GM12878 (cell line): ENCODE data around the gene SRMS. TPM values are rescaled to one million over a fixed set of nuclear protein-coding genes. Genes with fewer than 3 reads are reported as not detected.
"Not testable (repeated sequence)": the region's sequence is repeated elsewhere in the genome, so short reads cannot be mapped to it uniquely, and the experiment has no call there.

Source experiments
- ATAC-seq: fragments of 200-7000 bp; cut with Tn5 transposase; 3 replicates; pipeline ENCODE4 v1.9.1; 2020; ENCODE audit warnings: mild to moderate bottlenecking, moderate library complexity
- BruUV-seq: library from RNA; stranded (reverse); fragments of 400-500 nt; replicated peaks from 2 replicates; lab custom pipeline; 2021; lab: Mats Ljungman, UMichigan
- CTCF ChIA-PET: fragments of 300-600 bp; sonication (Branson Sonifier 250); formaldehyde crosslinking; extraction: SDS; loops from one replicate; lab custom pipeline; 2021; ENCODE audit warnings: inconsistent platforms; lab: Yijun Ruan, JAX
- POLR2A ChIA-PET: fragments of 350-600 bp; formaldehyde crosslinking; extraction: SDS; loops from one replicate; lab custom pipeline; 2021; ENCODE audit warnings: inconsistent platforms; lab: Charles Lee
- RAD21 ChIA-PET: fragments of 300-600 bp; sonication (Branson Sonifier 250); formaldehyde crosslinking; loops from one replicate; lab custom pipeline; 2023; ENCODE audit warnings: antibody characterized with exemption; ENCODE audit not compliant: unreplicated experiment; lab: Charles Lee
- SMC1A ChIA-PET: fragments of 300-600 bp; sonication (Branson Sonifier 250); formaldehyde crosslinking; loops from one replicate; lab custom pipeline; 2023; ENCODE audit not compliant: unreplicated experiment, uncharacterized antibody; lab: Charles Lee
- DNase-seq: peaks from one replicate; pipeline ENCODE4 v3.0.0-alpha.2; 2011; ENCODE audit warnings: low read depth, low spot score
- FAIRE-seq: peaks from 3 replicates; lab custom pipeline; 2011; peaks lifted over from hg19 to GRCh38; lab: Jason Lieb, UNC
- H2AFZ ChIP-seq: 2 replicates; pipeline ENCODE4 v1.6.0; 2011; ENCODE audit warnings: low read depth, low read length, control low read depth; ENCODE audit not compliant: control insufficient read depth
- H3K27ac ChIP-seq: 2 replicates; pipeline ENCODE4 v1.5.1; 2011; ENCODE audit warnings: control low read depth; ENCODE audit not compliant: control insufficient read depth, insufficient read depth
- H3K27me3 ChIP-seq, 2 experiments: replicated peaks in 1 of 2; 2 replicates each; pipeline versions ENCODE4 v1.6.0 to v1.6.1; 2011; ENCODE audit warnings: low read length in 1 of 2; ENCODE audit not compliant: control insufficient read depth in 2 of 2, insufficient read depth in 2 of 2
- H3K36me3 ChIP-seq, 2 experiments: 2 replicates each; pipeline ENCODE4 v1.5.1; 2011; ENCODE audit warnings: low read length in 1 of 2; ENCODE audit not compliant: control insufficient read depth in 2 of 2, insufficient read depth in 2 of 2
- H3K4me1 ChIP-seq: 2 replicates; pipeline ENCODE4 v1.6.1; 2011; ENCODE audit warnings: mild to moderate bottlenecking, low read length, moderate library complexity, mixed read lengths; ENCODE audit not compliant: control insufficient read depth, insufficient read depth
- H3K4me2 ChIP-seq: 2 replicates; pipeline ENCODE4 v1.6.0; 2011; ENCODE audit warnings: control low read depth; ENCODE audit not compliant: control insufficient read depth, insufficient read depth
- H3K4me3 ChIP-seq: fragments of 200-600 bp; sonication (generic); 2 replicates; pipeline ENCODE4 v1.5.1; 2016
- H3K79me2 ChIP-seq: 2 replicates; pipeline ENCODE4 v1.6.0; 2011; ENCODE audit warnings: low read length; ENCODE audit not compliant: control insufficient read depth, insufficient read depth
- H3K9ac ChIP-seq: 2 replicates; pipeline ENCODE4 v1.8.0; 2011; ENCODE audit warnings: low read length, control low read depth, mixed read lengths; ENCODE audit not compliant: control insufficient read depth, insufficient read depth
- H3K9me3 ChIP-seq: replicated peaks from 3 replicates; pipeline ENCODE4 v1.5.1; 2011; ENCODE audit warnings: mild to moderate bottlenecking, low read length; ENCODE audit not compliant: control insufficient read depth, insufficient read depth
- H4K20me1 ChIP-seq: 2 replicates; pipeline ENCODE4 v1.6.0; 2011; ENCODE audit not compliant: control insufficient read depth, insufficient read depth
- BHLHE40 ChIP-seq, 2 experiments: fragments of 450-650 bp in 1 of 2; IDR thresholded peaks; 2 replicates each; pipeline ENCODE4 v1.6.1; 2011 to 2017; ENCODE audit warnings: low read depth in 2 of 2, borderline replicate concordance in 1 of 2, improper control_type of control experiment in 1 of 2, low read length in 1 of 2, mild to moderate bottlenecking in 1 of 2
- BRCA1 ChIP-seq: IDR thresholded peaks from 2 replicates; pipeline ENCODE4 v1.6.1; 2011; ENCODE audit warnings: low read depth, low read length, improper control_type of control experiment
- EP300 ChIP-seq, 2 experiments: fragments of 150-350 bp in 1 of 2; IDR thresholded peaks; 2 replicates each; pipeline ENCODE4 v1.6.1; 2011 to 2012; ENCODE audit warnings: low read depth in 2 of 2, low read length in 2 of 2, borderline replicate concordance in 1 of 2, improper control_type of control experiment in 1 of 2, inconsistent platforms in 1 of 2; ENCODE audit not compliant: control insufficient read depth in 1 of 2
- KAT2A ChIP-seq: conservative IDR thresholded peaks from 2 replicates; pipeline ENCODE4 v1.6.1; 2011; ENCODE audit warnings: low read depth, low read length; ENCODE audit not compliant: control insufficient read depth
- LARP7 ChIP-seq: fragments of 450-650 bp; IDR thresholded peaks from 2 replicates; pipeline ENCODE4 v1.6.1; 2017; ENCODE audit warnings: mild to moderate bottlenecking
- TCF12 ChIP-seq: IDR thresholded peaks from 2 replicates; pipeline ENCODE4 v1.6.1; 2011; ENCODE audit warnings: low read depth, mild to moderate bottlenecking, low read length
- WRNIP1 ChIP-seq: IDR thresholded peaks from 2 replicates; pipeline ENCODE4 v1.6.1; 2011; ENCODE audit warnings: low read depth, low read length, improper control_type of control experiment, borderline replicate concordance
- WGBS: methylation state at CpG from one replicate; pipeline ENCODE4 v1.1.6; 2016; ENCODE audit warnings: low lambda C conversion rate; ENCODE audit not compliant: insufficient replicate concordance, insufficient coverage; ENCODE audit errors: missing lambda C conversion rate; 5-methylcytosine and 5-hydroxymethylcytosine counted together
- in situ Hi-C: fragments of 300-500 bp; cut with MboI; formaldehyde crosslinking; loops from 9 replicates; pipeline ENCODE4 v1.14.3; 2018; ENCODE audit warnings: mixed read lengths
- intact Hi-C: fragments of 100-400 bp; cut with micrococcal nuclease; formaldehyde crosslinking; loops from one replicate; pipeline ENCODE4 v1.14.2; 2022; ENCODE audit not compliant: unreplicated experiment
- polyA plus RNA-seq, 11 experiments: library from polyadenylated mRNA; depleted of rRNA in 4 of 11; unstranded in 6 of 11; stranded (reverse) in 5 of 11; fragments of >200 nt; fragmentation: Nextera tagmentation in 4 of 11; fragmentation: Illumina TruSeq in 1 of 11; extraction: Ambion mirVana in 4 of 11; extraction: Trizol in 1 of 11; gene quantifications; 1 replicate in 1 of 11; 2 replicates in 10 of 11; pipeline versions ENCODE4 v1.2.1 to v1.2.3, GENCODE V29; 2011 to 2016; ENCODE audit warnings: inconsistent platforms in 2 of 11, missing spikeins in 2 of 11, low read depth in 1 of 11
- total RNA-seq, 4 experiments: library from RNA; depleted of rRNA in 3 of 4; stranded (reverse); fragments of >200 nt in 3 of 4; fragmentation: Illumina TruSeq in 1 of 4; extraction: Trizol in 1 of 4; gene quantifications; 2 replicates each; pipeline versions ENCODE4 v1.2.1 to v1.2.3, GENCODE V29; 2013 to 2021
- TF ChIP-seq, protein P1 (sequence below): fragments of 450-650 bp; formaldehyde crosslinking; IDR thresholded peaks from 2 replicates; pipeline ENCODE4 v1.4.0; 2020; ENCODE audit warnings: mild to moderate bottlenecking, moderate library complexity

SRMS gene
- total and polyA plus RNA-seq, 10 of the 15 experiments (the other 5 are each of a cell fraction or from before 2014, with no cell fraction given) = not detected

GRCh38 chr20:63514520-63514919 lies 33.0 kb downstream of the SRMS start:
- POLR2A ChIA-PET, BruUV-seq, H3K9ac ChIP-seq, FAIRE-seq, intact Hi-C loops, H3K4me1 ChIP-seq, CTCF ChIA-PET, in situ Hi-C loops, H3K9me3 ChIP-seq: not testable (repeated sequence)
- TF ChIP-seq BHLHE40 (IDR thresholded peaks at IDR 0.05; ENCODE audit: borderline replicate concordance in 1 of 2, low read depth in 2 of 2, low read length in 1 of 2) = peak in 1 of 2 experiments; percentile 63; a peak in 2 of 4 replicates
- TF ChIP-seq, all 136 proteins: peak for 1; not testable (repeated sequence) for 135
- H3K27me3 ChIP-seq, DNase-seq, H3K79me2 ChIP-seq, RAD21 ChIA-PET, H4K20me1 ChIP-seq, H3K4me3 ChIP-seq, H2AFZ ChIP-seq, H3K4me2 ChIP-seq, ATAC-seq, H3K36me3 ChIP-seq, SMC1A ChIA-PET, H3K27ac ChIP-seq: not testable (repeated sequence)
- WGBS = 36% methylated on average over 9 of the region's 10 CpGs

GRCh38 chr20:63513207-63513606 lies 34.3 kb downstream of the SRMS start:
- ChIA-PET SMC1A (no interaction called here), CTCF (no interaction called here), POLR2A (no interaction called here), RAD21 (no interaction called here)
- no peaks in the 10 kb centered on the region for H3K79me2 ChIP-seq
- intact Hi-C loops = no loop called here
- H3K4me1 ChIP-seq = no peaks in the 10 kb centered on the region
- no peak overlapping the region for H3K9ac ChIP-seq
- no peak for DNase-seq
- BruUV-seq = no TSS peak
- in situ Hi-C loops = no loop called here
- H3K4me3 ChIP-seq = no peak overlapping the region
- H2AFZ ChIP-seq = no peak overlapping the region
- TF ChIP-seq WRNIP1 (no peak), BRCA1 (no peak), KAT2A (no peak), EP300 (IDR thresholded peaks at IDR 0.05; ENCODE audit: borderline replicate concordance in 1 of 2, control insufficient read depth in 1 of 2, low read depth in 2 of 2, low read length in 2 of 2) (no peak), TCF12 (no peak), LARP7 (no peak)
- TF ChIP-seq, protein P1, sequence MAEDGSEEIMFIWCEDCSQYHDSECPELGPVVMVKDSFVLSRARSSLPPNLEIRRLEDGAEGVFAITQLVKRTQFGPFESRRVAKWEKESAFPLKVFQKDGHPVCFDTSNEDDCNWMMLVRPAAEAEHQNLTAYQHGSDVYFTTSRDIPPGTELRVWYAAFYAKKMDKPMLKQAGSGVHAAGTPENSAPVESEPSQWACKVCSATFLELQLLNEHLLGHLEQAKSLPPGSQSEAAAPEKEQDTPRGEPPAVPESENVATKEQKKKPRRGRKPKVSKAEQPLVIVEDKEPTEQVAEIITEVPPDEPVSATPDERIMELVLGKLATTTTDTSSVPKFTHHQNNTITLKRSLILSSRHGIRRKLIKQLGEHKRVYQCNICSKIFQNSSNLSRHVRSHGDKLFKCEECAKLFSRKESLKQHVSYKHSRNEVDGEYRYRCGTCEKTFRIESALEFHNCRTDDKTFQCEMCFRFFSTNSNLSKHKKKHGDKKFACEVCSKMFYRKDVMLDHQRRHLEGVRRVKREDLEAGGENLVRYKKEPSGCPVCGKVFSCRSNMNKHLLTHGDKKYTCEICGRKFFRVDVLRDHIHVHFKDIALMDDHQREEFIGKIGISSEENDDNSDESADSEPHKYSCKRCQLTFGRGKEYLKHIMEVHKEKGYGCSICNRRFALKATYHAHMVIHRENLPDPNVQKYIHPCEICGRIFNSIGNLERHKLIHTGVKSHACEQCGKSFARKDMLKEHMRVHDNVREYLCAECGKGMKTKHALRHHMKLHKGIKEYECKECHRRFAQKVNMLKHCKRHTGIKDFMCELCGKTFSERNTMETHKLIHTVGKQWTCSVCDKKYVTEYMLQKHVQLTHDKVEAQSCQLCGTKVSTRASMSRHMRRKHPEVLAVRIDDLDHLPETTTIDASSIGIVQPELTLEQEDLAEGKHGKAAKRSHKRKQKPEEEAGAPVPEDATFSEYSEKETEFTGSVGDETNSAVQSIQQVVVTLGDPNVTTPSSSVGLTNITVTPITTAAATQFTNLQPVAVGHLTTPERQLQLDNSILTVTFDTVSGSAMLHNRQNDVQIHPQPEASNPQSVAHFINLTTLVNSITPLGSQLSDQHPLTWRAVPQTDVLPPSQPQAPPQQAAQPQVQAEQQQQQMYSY (CRISPR knock-in tag) = no peak
- no peak overlapping the region for H3K4me2 ChIP-seq
- H3K27me3 ChIP-seq = no peaks in the 10 kb centered on the region; a peak in 1 of 4 replicates
- H3K27ac ChIP-seq = no peak overlapping the region
- no peaks in the 10 kb centered on the region for H4K20me1 ChIP-seq
- peaks cover 2% of the 10 kb centered on the region; the same call in 1 of the 3 replicates for H3K9me3 ChIP-seq
- no peak for ATAC-seq
- FAIRE-seq = no peak
- no peaks in the 10 kb centered on the region for H3K36me3 ChIP-seq
- WGBS = 92% methylated on average over 3 of the region's 3 CpGs
